Right atrium auricular region (tissue), 2 donors: ENCODE data around the gene MTA1. TPM values are rescaled to one million over a fixed set of nuclear protein-coding genes. Genes with fewer than 3 reads are reported as not detected.

ENCODE experiments used
- DNase-seq: peaks from one replicate; pipeline ENCODE4 v3.0.0-alpha.2; 2019; ENCODE audit warnings: low spot score
- H3K27ac ChIP-seq, 2 donors: fragments of 200-600 bp; sonication (generic); 1 replicate in 1 of 2; 2 replicates in 1 of 2; pipeline ENCODE4 v1.5.1; 2016 to 2019
- H3K27me3 ChIP-seq, 2 donors: fragments of 200-600 bp; sonication (generic); one replicate each; pipeline versions ENCODE4 v1.5.1 to v1.6.0; 2017 to 2019
- H3K36me3 ChIP-seq: fragments of 200-600 bp; sonication (generic); one replicate; pipeline ENCODE4 v1.5.1; 2016
- H3K4me1 ChIP-seq, 2 donors: fragments of 200-600 bp; sonication (generic); one replicate each; pipeline versions ENCODE4 v1.5.1 to v1.6.0; 2017 to 2019
- H3K4me3 ChIP-seq, 2 donors: fragments of 200-600 bp; sonication (generic); 1 replicate in 1 of 2; 2 replicates in 1 of 2; pipeline ENCODE4 v1.5.1; 2017 to 2019; ENCODE audit warnings: mild to moderate bottlenecking in 1 of 2, moderate library complexity in 1 of 2
- H3K9me3 ChIP-seq, 2 donors: fragments of 200-600 bp; sonication (generic); one replicate each; pipeline ENCODE4 v1.5.1; 2019
- total RNA-seq, 2 donors: library from RNA; depleted of rRNA; stranded (reverse); fragments of >200 nt; gene quantifications; one replicate each; pipeline ENCODE4 v1.1.0, GENCODE V29; 2016
- TF ChIP-seq, protein P1 (sequence below), 2 donors: fragments of 200-600 bp; sonication (generic); IDR thresholded peaks; one replicate each; pipeline ENCODE4 v1.5.1; 2019; ENCODE audit warnings: antibody characterized with exemption in 2 of 2

Gene MTA1
- total RNA-seq, 2 donors from 2014 or later: 51.9 to 61.7 TPM

GRCh38 chr14:105474483-105475268, 55.0 kb downstream of the MTA1 start, which contains the start of gene CRIP2:
Gene CRIP2, plus strand, starts transcription at chr14:105474821. Its CDS starts 42 bp downstream, at chr14:105474863.
- DNase-seq: no peak
- H3K27ac ChIP-seq: peak within 1 kb of the TSS; percentile 95 to 100
- H3K36me3 ChIP-seq: peaks cover 21% of the 10 kb centered on the region
- TF ChIP-seq, protein P1, sequence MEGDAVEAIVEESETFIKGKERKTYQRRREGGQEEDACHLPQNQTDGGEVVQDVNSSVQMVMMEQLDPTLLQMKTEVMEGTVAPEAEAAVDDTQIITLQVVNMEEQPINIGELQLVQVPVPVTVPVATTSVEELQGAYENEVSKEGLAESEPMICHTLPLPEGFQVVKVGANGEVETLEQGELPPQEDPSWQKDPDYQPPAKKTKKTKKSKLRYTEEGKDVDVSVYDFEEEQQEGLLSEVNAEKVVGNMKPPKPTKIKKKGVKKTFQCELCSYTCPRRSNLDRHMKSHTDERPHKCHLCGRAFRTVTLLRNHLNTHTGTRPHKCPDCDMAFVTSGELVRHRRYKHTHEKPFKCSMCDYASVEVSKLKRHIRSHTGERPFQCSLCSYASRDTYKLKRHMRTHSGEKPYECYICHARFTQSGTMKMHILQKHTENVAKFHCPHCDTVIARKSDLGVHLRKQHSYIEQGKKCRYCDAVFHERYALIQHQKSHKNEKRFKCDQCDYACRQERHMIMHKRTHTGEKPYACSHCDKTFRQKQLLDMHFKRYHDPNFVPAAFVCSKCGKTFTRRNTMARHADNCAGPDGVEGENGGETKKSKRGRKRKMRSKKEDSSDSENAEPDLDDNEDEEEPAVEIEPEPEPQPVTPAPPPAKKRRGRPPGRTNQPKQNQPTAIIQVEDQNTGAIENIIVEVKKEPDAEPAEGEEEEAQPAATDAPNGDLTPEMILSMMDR (IDR thresholded peaks at IDR 0.05): no peak
- H3K4me3 ChIP-seq: peak within 1 kb of the TSS; percentile 98 to 100
- no peaks in the 10 kb centered on the region for H3K27me3 ChIP-seq
- peaks cover 0 to 77% of the 10 kb centered on the region in 2 donors for H3K4me1 ChIP-seq
- H3K9me3 ChIP-seq: no peaks in the 10 kb centered on the region

- TF ChIP-seq, protein P1 (IDR thresholded peaks at IDR 0.05): no peak
- Histone ChIP-seq H3K9me3 (no peaks in the 10 kb centered on the region), H3K27me3 (no peaks in the 10 kb centered on the region), H3K4me1 (peaks cover 0 to 77% of the 10 kb centered on the region in 2 donors), H3K36me3 (peaks cover 17% of the 10 kb centered on the region), H3K4me3 (peak overlapping the region; percentile 98 to 100), H3K27ac (peak overlapping the region; percentile 95 to 100)
- no peak for DNase-seq
These were observed 55.9 kb downstream of the MTA1 start for GRCh38 chr14:105475269-105476096.

DNA sequence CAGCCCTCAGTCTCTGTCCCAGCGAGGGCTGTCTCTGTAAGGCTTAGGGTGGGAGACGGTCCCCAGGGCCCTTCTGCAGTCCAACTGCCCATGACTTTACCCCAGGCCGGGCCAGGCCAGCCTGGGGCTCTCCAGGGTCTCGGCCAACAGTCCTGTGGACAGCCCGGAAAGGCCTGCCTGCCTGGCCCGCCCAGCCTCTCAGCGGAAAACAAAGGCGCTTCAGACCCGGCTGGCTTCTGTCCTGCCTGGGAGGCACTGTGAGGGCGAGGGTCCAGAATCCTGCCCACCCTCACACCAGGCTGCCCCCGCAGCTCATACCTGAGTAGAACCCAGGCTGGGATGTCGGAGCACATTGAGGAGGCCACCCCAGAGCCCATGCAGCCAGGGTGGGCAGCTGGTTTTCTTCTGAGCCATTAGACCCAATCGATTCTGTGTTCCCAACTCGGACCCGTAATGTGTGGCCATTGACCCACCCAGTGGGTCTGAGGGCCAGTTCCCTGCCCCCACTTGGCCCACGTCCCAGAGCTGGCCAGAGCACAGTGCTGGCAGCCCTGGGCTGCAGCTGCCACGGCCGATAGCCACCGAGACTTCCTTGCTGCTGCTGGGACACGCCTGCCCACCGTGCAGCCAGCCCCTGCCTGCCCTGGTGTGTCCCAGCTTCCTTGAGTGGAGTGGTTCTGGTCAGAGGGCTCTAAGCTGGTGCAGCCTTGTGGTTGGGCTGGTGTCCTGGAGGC, 56.6 kb downstream of the MTA1 start:
- TF ChIP-seq, protein P1 (IDR thresholded peaks at IDR 0.05): no peak
- Histone ChIP-seq H3K27me3 (no peaks in the 10 kb centered on the region), H3K36me3 (peaks cover 17% of the 10 kb centered on the region), H3K9me3 (no peaks in the 10 kb centered on the region), H3K4me3 (peak overlapping the region; percentile 98 to 100), H3K4me1 (peaks cover 0 to 77% of the 10 kb centered on the region in 2 donors), H3K27ac (peak overlapping the region; percentile 95 to 100)
- DNase-seq: no peak

DNA sequence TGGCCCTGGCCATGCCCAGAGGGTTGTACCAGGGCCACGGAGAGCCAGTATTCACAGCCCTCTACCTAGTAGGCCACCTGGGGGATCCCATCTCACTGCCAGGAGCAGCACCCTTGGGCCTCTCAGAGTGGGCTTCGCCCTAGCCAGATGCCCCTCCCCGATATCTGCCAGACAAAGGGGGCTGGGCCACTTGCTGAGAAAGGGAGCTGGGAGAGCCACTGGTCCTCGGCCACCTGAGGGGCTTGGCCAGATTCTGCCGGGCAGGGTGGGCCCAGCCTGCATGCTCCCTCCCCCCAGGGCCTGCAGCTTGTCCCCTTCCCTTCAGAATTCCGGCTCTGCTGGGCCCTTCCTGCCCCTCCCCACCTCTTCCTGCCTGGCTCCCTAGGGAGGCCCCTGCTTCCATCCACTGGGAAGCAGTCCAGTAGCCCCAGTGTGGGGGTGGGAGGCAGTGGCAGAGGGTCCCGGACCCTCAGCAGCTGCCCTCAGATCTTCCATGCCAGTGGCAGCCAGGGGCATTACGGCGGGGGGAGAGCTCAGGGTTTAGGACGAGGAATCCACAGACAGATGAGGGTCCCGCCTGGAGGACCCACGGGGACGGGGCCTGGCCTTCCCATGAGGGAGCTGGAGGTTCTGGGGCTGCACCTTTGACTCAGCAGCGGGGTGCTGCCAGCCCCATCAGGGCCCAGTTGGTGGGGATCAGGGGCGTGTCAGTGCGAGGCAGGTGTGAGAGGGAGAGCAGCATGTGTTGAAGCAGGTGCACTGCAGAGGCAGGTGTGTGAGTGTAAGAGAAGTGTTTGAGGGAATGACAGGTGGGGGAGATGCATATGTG, 57.4 kb downstream of the MTA1 start:
- Histone ChIP-seq H3K27ac (peak overlapping the region; percentile 95 to 100), H3K4me3 (peak overlapping the region; percentile 98 to 100), H3K36me3 (peaks cover 17% of the 10 kb centered on the region), H3K27me3 (no peaks in the 10 kb centered on the region), H3K9me3 (no peaks in the 10 kb centered on the region), H3K4me1 (peaks cover 0 to 77% of the 10 kb centered on the region in 2 donors)
- TF ChIP-seq, protein P1 (IDR thresholded peaks at IDR 0.05): no peak
- DNase-seq: no peak
